Liver (tissue), 9 donors: ENCODE measurements around the gene KRT27. TPM values are rescaled to one million over a fixed set of nuclear protein-coding genes. Genes with fewer than 3 reads are reported as not detected.
A peak's percentile ranks its signal among the peaks of the same experiment; 100 is the strongest.

Experiments used
- DNase-seq: peaks from one replicate; pipeline ENCODE4 v3.0.0-alpha.2; 2017; ENCODE audit warnings: low spot score
- H3K27ac ChIP-seq, 2 donors: one replicate each; pipeline ENCODE4 v1.7.0; 2013; ENCODE audit warnings: inconsistent platforms in 2 of 2, low read length in 2 of 2, control low read depth in 1 of 2, low read depth in 1 of 2, mild to moderate bottlenecking in 1 of 2
- H3K27me3 ChIP-seq, 4 donors: one replicate each; pipeline versions ENCODE4 v1.6.1 to v1.7.0; 2013; ENCODE audit warnings: low read length in 3 of 4, inconsistent platforms in 1 of 4, mild to moderate bottlenecking in 1 of 4, moderate library complexity in 1 of 4; ENCODE audit not compliant: control insufficient read depth in 4 of 4, insufficient read depth in 4 of 4
- H3K36me3 ChIP-seq, 4 donors: one replicate each; pipeline versions ENCODE4 v1.6.1 to v1.7.0; 2013; ENCODE audit warnings: low read length in 3 of 4, mild to moderate bottlenecking in 3 of 4, low read depth in 1 of 4, moderate library complexity in 1 of 4; ENCODE audit not compliant: control insufficient read depth in 4 of 4, insufficient read depth in 3 of 4
- H3K4me1 ChIP-seq, 4 donors: one replicate each; pipeline versions ENCODE4 v1.6.1 to v1.7.0; 2013; ENCODE audit warnings: low read length in 3 of 4, mild to moderate bottlenecking in 3 of 4, moderate library complexity in 1 of 4; ENCODE audit not compliant: control insufficient read depth in 4 of 4, insufficient read depth in 4 of 4
- H3K4me3 ChIP-seq, 3 donors: one replicate each; pipeline versions ENCODE4 v1.6.1 to v1.7.0; 2013; ENCODE audit warnings: low read length in 3 of 3, control low read depth in 1 of 3, low read depth in 1 of 3, mild to moderate bottlenecking in 1 of 3
- H3K9ac ChIP-seq, 2 donors: one replicate each; pipeline ENCODE4 v1.7.0; 2013; ENCODE audit warnings: low read length in 2 of 2, mild to moderate bottlenecking in 2 of 2, moderate library complexity in 2 of 2, control low read depth in 1 of 2, low read depth in 1 of 2
- H3K9me3 ChIP-seq, 4 donors: one replicate each; pipeline versions ENCODE4 v1.6.1 to v1.7.0; 2013; ENCODE audit warnings: low read length in 3 of 4; ENCODE audit not compliant: control insufficient read depth in 4 of 4
- ATF3 ChIP-seq: IDR thresholded peaks from 2 replicates; pipeline ENCODE4 v1.6.1; 2016; ENCODE audit warnings: antibody characterized with exemption
- EGR1 ChIP-seq, 2 donors: IDR thresholded peaks; 2 replicates each; pipeline ENCODE4 v1.6.1; 2016 to 2018; ENCODE audit warnings: antibody characterized with exemption in 2 of 2, low read depth in 2 of 2
- FOXA1 ChIP-seq: IDR thresholded peaks from 2 replicates; pipeline ENCODE4 v1.6.1; 2016; ENCODE audit warnings: antibody characterized with exemption
- GABPA ChIP-seq, 2 donors: IDR thresholded peaks in 1 of 2; conservative IDR thresholded peaks in 1 of 2; 2 replicates each; pipeline ENCODE4 v1.6.1; 2016; ENCODE audit warnings: antibody characterized with exemption in 2 of 2, mild to moderate bottlenecking in 1 of 2, moderate library complexity in 1 of 2
- HNF4A ChIP-seq, 2 donors: conservative IDR thresholded peaks; 2 replicates each; pipeline ENCODE4 v1.6.1; 2016; ENCODE audit warnings: antibody characterized with exemption in 2 of 2, mild to moderate bottlenecking in 2 of 2
- HNF4G ChIP-seq: IDR thresholded peaks from 2 replicates; pipeline ENCODE4 v1.6.1; 2016; ENCODE audit warnings: antibody characterized with exemption
- JUND ChIP-seq, 2 donors: IDR thresholded peaks; 2 replicates each; pipeline ENCODE4 v1.6.1; 2016; ENCODE audit warnings: antibody characterized with exemption in 2 of 2
- MAX ChIP-seq: IDR thresholded peaks from 2 replicates; pipeline ENCODE4 v1.6.1; 2016; ENCODE audit warnings: antibody characterized with exemption
- NR2F2 ChIP-seq: IDR thresholded peaks from 2 replicates; pipeline ENCODE4 v1.6.1; 2016; ENCODE audit warnings: antibody characterized with exemption
- RAD21 ChIP-seq, 2 donors: IDR thresholded peaks; 2 replicates each; pipeline ENCODE4 v1.6.1; 2016; ENCODE audit warnings: antibody characterized with exemption in 2 of 2, mild to moderate bottlenecking in 2 of 2
- REST ChIP-seq: IDR thresholded peaks from 2 replicates; pipeline ENCODE4 v1.6.1; 2016; ENCODE audit warnings: antibody characterized with exemption, mild to moderate bottlenecking
- RXRA ChIP-seq, 2 donors: IDR thresholded peaks; 2 replicates each; pipeline ENCODE4 v1.6.1; 2017 to 2018; ENCODE audit warnings: antibody characterized with exemption in 2 of 2, mild to moderate bottlenecking in 1 of 2
- SP1 ChIP-seq: IDR thresholded peaks from 2 replicates; pipeline ENCODE4 v1.6.1; 2018; ENCODE audit warnings: antibody characterized with exemption, mild to moderate bottlenecking
- TAF1 ChIP-seq: conservative IDR thresholded peaks from 2 replicates; pipeline ENCODE4 v1.6.1; 2016; ENCODE audit warnings: antibody characterized with exemption, mild to moderate bottlenecking
- YY1 ChIP-seq: IDR thresholded peaks from 2 replicates; pipeline ENCODE4 v1.6.1; 2016; ENCODE audit warnings: antibody characterized with exemption, mild to moderate bottlenecking
- ZBTB33 ChIP-seq: IDR thresholded peaks from 2 replicates; pipeline ENCODE4 v1.6.1; 2016; ENCODE audit warnings: antibody characterized with exemption
- WGBS: extraction: QIAGEN DNeasy Blood & Tissue Kit; methylation state at CpG from one replicate; pipeline ENCODE4 v1.1.7; 2013; 5-methylcytosine and 5-hydroxymethylcytosine counted together
- polyA plus RNA-seq, 2 donors: library from polyadenylated mRNA; stranded (reverse) in 1 of 2; unstranded in 1 of 2; fragments of 200-250 nt in 1 of 2; fragments of >200 nt in 1 of 2; fragmentation: Nextera tagmentation in 1 of 2; extraction: Ambion mirVana in 1 of 2; gene quantifications; one replicate each; pipeline versions ENCODE4 v1.2.1 to v1.2.3, GENCODE V29; 2013 to 2015
- total RNA-seq, 2 donors: library from RNA; depleted of rRNA; stranded (reverse); fragments of >200 nt; gene quantifications; one replicate each; pipeline ENCODE4 v1.2.3, GENCODE V29; 2014
- donor health status: healthy.
- donor health status: healthy.
- donor health status: healthy.
- donor health status: healthy.
- donor health status: healthy.

KRT27 gene
- total and polyA plus RNA-seq, 4 donors = not detected

- H3K9me3 ChIP-seq = no peaks in the 10 kb centered on the region
- no peaks in the 10 kb centered on the region for H3K36me3 ChIP-seq
- peaks cover 0 to 3% (median 1%) of the 10 kb centered on the region in 4 donors for H3K4me1 ChIP-seq
- 59% methylated on average over 8 of the region's 8 CpGs for WGBS
- no peak overlapping the region for H3K27ac ChIP-seq
- TF ChIP-seq YY1 (peak; percentile 44), ATF3 (peak; percentile 82), SP1 (no peak), RAD21 (IDR thresholded peaks at IDR 0.05) (peak in 1 of 2 donors; percentile 33), RXRA (IDR thresholded peaks at IDR 0.05) (peak; percentile 57 to 80), FOXA1 (no peak), HNF4A (conservative IDR thresholded peaks at IDR 0.05) (peak in 1 of 2 donors; percentile 20), ZBTB33 (no peak), JUND (IDR thresholded peaks at IDR 0.05) (peak; percentile 56 to 94), REST (no peak)
- H3K9ac ChIP-seq = no peak overlapping the region
- H3K4me3 ChIP-seq = no peak overlapping the region
- DNase-seq = no peak
- H3K27me3 ChIP-seq = no peaks in the 10 kb centered on the region
Observed at GRCh38 chr17:40727447-40728231, 54.7 kb downstream of the KRT27 start.

GRCh38 chr17:40726919-40727318 is 55.4 kb downstream of the KRT27 start:
- H3K4me1 ChIP-seq = peaks cover 0 to 3% (median 1%) of the 10 kb centered on the region in 4 donors
- no peaks in the 10 kb centered on the region for H3K27me3 ChIP-seq
- no peaks in the 10 kb centered on the region for H3K9me3 ChIP-seq
- DNase-seq = no peak
- no peak overlapping the region for H3K27ac ChIP-seq
- no peak overlapping the region for H3K9ac ChIP-seq
- no peak overlapping the region for H3K4me3 ChIP-seq
- H3K36me3 ChIP-seq = no peaks in the 10 kb centered on the region
- 73% methylated on average over 2 of the region's 2 CpGs for WGBS
- TF ChIP-seq SP1 (no peak), HNF4A (conservative IDR thresholded peaks at IDR 0.05) (no peak), REST (no peak), NR2F2 (no peak), GABPA (IDR thresholded peaks at IDR 0.05 in 1 of 2, conservative IDR thresholded peaks at IDR 0.05 in 1 of 2) (no peak), HNF4G (no peak), RAD21 (IDR thresholded peaks at IDR 0.05) (peak; percentile 79 to 80), ZBTB33 (no peak), TAF1 (no peak), EGR1 (IDR thresholded peaks at IDR 0.05; ENCODE audit: low read depth in 2 of 2) (no peak), YY1 (no peak), FOXA1 (no peak), MAX (no peak), ATF3 (no peak), RXRA (IDR thresholded peaks at IDR 0.05) (peak in 1 of 2 donors; percentile 15), JUND (IDR thresholded peaks at IDR 0.05) (no peak)
